ENCODE data around the gene ERMAP.

DNA sequence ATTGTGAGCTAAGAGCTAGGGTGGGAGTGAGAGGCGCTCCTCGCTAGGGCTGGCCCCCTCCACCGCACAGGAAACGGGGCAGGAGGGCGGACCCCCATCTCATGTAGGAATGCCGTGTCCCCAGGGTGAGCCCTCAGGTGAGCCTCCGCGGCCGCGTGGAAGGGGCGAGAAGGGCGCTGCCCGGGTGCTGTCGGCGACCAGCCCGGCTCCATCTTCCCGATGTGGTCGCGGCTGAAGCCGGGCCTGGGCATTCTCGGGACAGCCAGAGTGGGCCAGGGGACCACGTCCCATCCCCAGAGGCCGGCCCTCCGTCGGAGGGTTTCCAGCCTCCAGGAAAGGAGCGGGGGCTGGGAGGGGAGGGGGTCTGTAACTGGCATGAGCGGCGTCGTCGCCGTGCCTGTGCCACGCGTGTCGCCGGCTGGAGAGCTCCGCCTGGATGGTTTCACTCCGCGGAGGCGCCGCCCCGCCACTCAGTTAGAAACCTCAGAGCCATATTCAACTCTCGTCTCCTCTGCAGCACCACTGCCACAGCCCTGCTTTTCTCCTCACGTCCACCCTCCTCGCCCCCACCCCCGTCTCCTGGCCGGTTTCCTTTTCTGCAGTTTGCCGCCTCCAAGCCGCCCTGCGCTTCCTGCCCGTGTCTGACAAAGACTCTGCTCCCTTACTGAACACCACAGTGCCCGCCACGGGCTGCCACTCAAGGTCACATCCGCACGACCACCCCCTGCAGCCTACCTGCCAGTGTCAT lies 31.8 kb upstream of the ERMAP start, which contains the start of gene TMEM269:
- TF ChIP-seq CTCF (conservative IDR thresholded peaks at IDR 0.05; ENCODE audit: low read depth in 2 of 2) (no peak), EZH2phosphoT487 (IDR thresholded peaks at IDR 0.05; ENCODE audit: unreplicated experiment) (no peak)

Measured in GM23338 (cell line).